Endothelial cell of umbilical vein (primary cell): ENCODE results near the gene RPS6KA5. TPM values are rescaled to one million over a fixed set of nuclear protein-coding genes. Genes with fewer than 3 reads are reported as not detected.

Experiments
- BruUV-seq: library from RNA; stranded (reverse); fragments of 400-500 nt; replicated peaks from 2 replicates; lab custom pipeline; 2021; lab: Mats Ljungman, UMichigan
- CTCF ChIA-PET: fragments of 300-600, 350-600 bp; sonication (Branson Sonifier 250); formaldehyde crosslinking; loops from one replicate; lab custom pipeline; 2021; ENCODE audit warnings: antibody characterized with exemption, inconsistent platforms; lab: Charles Lee
- POLR2A ChIA-PET: fragments of 300-600, 350-600 bp; sonication (Branson Sonifier 250); formaldehyde crosslinking; loops from one replicate; lab custom pipeline; 2021; ENCODE audit warnings: antibody characterized with exemption, inconsistent platforms; lab: Charles Lee
- DNase-seq: peaks from one replicate; pipeline ENCODE4 v3.0.0-alpha.2; 2011; ENCODE audit warnings: low read depth, low spot score
- FAIRE-seq: peaks from 2 replicates; lab custom pipeline; 2011; peaks lifted over from hg19 to GRCh38; lab: Jason Lieb, UNC
- H2AFZ ChIP-seq: 2 replicates; pipeline ENCODE4 v1.6.0; 2012; ENCODE audit warnings: low read depth, low read length, control low read depth, inconsistent platforms
- H3K27ac ChIP-seq: 2 replicates; pipeline ENCODE4 v1.5.1; 2011; ENCODE audit warnings: low read depth, mild to moderate bottlenecking, control low read depth, low read length, moderate library complexity; ENCODE audit not compliant: insufficient read depth
- H3K27me3 ChIP-seq, 2 experiments: 2 replicates each; pipeline versions ENCODE4 v1.6.0 to v1.6.1; 2011; ENCODE audit warnings: low read length in 2 of 2, mixed read lengths in 1 of 2; ENCODE audit not compliant: control insufficient read depth in 2 of 2, insufficient read depth in 2 of 2
- H3K36me3 ChIP-seq, 2 experiments: 2 replicates in 1 of 2; 3 replicates in 1 of 2; pipeline ENCODE4 v1.5.1; 2011; ENCODE audit warnings: low read length in 2 of 2, mild to moderate bottlenecking in 1 of 2, moderate library complexity in 1 of 2; ENCODE audit not compliant: control insufficient read depth in 2 of 2, insufficient read depth in 2 of 2; ENCODE audit errors: extremely low read depth in 1 of 2
- H3K4me1 ChIP-seq: 3 replicates; pipeline ENCODE4 v1.5.1; 2011; ENCODE audit warnings: mild to moderate bottlenecking, low read length; ENCODE audit not compliant: control insufficient read depth, insufficient read depth; ENCODE audit errors: extremely low read depth
- H3K4me2 ChIP-seq: 2 replicates; pipeline ENCODE4 v1.6.1; 2011; ENCODE audit warnings: low read length, control low read depth, mixed read lengths; ENCODE audit not compliant: insufficient read depth
- H3K4me3 ChIP-seq, 3 experiments: fragments of 200-600 bp in 1 of 3; sonication (generic), shearing (Covaris generic) in 1 of 3; replicated peaks in 1 of 3; 2 replicates each; pipeline ENCODE4 v1.5.1; 2011 to 2016; ENCODE audit warnings: control low read depth in 3 of 3, low read length in 3 of 3, mild to moderate bottlenecking in 2 of 3, inconsistent platforms in 1 of 3, low read depth in 1 of 3, moderate library complexity in 1 of 3; ENCODE audit not compliant: insufficient read depth in 1 of 3
- H3K79me2 ChIP-seq: 2 replicates; pipeline ENCODE4 v1.6.0; 2012; ENCODE audit warnings: low read length, inconsistent platforms; ENCODE audit not compliant: control insufficient read depth, insufficient read depth
- H3K9ac ChIP-seq: replicated peaks from 2 replicates; pipeline ENCODE3; 2011; ENCODE audit warnings: low read length, control low read depth; ENCODE audit not compliant: insufficient read depth; ENCODE audit errors: extremely low read depth
- H3K9me1 ChIP-seq: replicated peaks from 3 replicates; pipeline ENCODE4 v1.6.0; 2011; ENCODE audit warnings: mild to moderate bottlenecking, low read length; ENCODE audit not compliant: control insufficient read depth, insufficient read depth; ENCODE audit errors: extremely low read depth
- H3K9me3 ChIP-seq: replicated peaks from 2 replicates; pipeline ENCODE4 v1.5.1; 2012; ENCODE audit warnings: low read length, inconsistent platforms; ENCODE audit not compliant: control insufficient read depth, insufficient read depth
- H4K20me1 ChIP-seq: replicated peaks from 2 replicates; pipeline ENCODE3; 2011; ENCODE audit warnings: mild to moderate bottlenecking, low read length; ENCODE audit not compliant: control insufficient read depth, insufficient read depth; ENCODE audit errors: extremely low read depth
- EZH2 ChIP-seq: IDR thresholded peaks from 2 replicates; pipeline ENCODE4 v1.6.1; 2012; ENCODE audit warnings: borderline replicate concordance, low read depth, mild to moderate bottlenecking, moderate library complexity, low read length, inconsistent platforms; ENCODE audit not compliant: severe bottlenecking
- FOS ChIP-seq: IDR thresholded peaks from 2 replicates; pipeline ENCODE4 v1.6.1; 2011; ENCODE audit warnings: mild to moderate bottlenecking, low read length, moderate library complexity, borderline replicate concordance; ENCODE audit not compliant: insufficient read depth
- GATA2 ChIP-seq: IDR thresholded peaks from 2 replicates; pipeline ENCODE4 v1.7.0; 2011; ENCODE audit warnings: low read depth, mild to moderate bottlenecking, moderate library complexity, mixed read lengths, low read length; ENCODE audit not compliant: insufficient read length, insufficient read depth
- MAX ChIP-seq: IDR thresholded peaks from 2 replicates; pipeline ENCODE4 v1.6.1; 2011; ENCODE audit not compliant: insufficient read depth, insufficient read length
- MYC ChIP-seq: IDR thresholded peaks from one replicate; pipeline ENCODE4 v1.6.1; 2011; ENCODE audit warnings: mild to moderate bottlenecking, low read depth, low read length
- POLR2A ChIP-seq: IDR thresholded peaks from 2 replicates; pipeline ENCODE4 v1.6.1; 2012; ENCODE audit warnings: low read depth, mild to moderate bottlenecking, control low read depth, low read length
- POLR2AphosphoS5 ChIP-seq: IDR thresholded peaks from 2 replicates; pipeline ENCODE4 v1.6.1; 2012; ENCODE audit warnings: low read depth, mild to moderate bottlenecking, control low read depth, low read length, moderate library complexity; ENCODE audit not compliant: insufficient read depth
- dilution Hi-C: fragments of 300-500 bp; cut with MboI; formaldehyde crosslinking; loops from one replicate; pipeline ENCODE4 v1.15.0; 2019; ENCODE audit warnings: low sequenced_read_pairs; ENCODE audit not compliant: extremely low pct_ligation_motif_present
- intact Hi-C: fragments of 100-400 bp; cut with micrococcal nuclease; formaldehyde crosslinking; loops from one replicate; pipeline ENCODE4 v1.10.0; 2022
- polyA plus RNA-seq, 4 experiments: library from polyadenylated mRNA; depleted of rRNA in 3 of 4; stranded (reverse) in 3 of 4; unstranded in 1 of 4; fragments of >200 nt; gene quantifications; 2 replicates each; pipeline versions ENCODE4 v1.2.1 to v1.2.3, GENCODE V29; 2011 to 2012; ENCODE audit warnings: missing spikeins in 1 of 4
- total RNA-seq: library from RNA; stranded (reverse); gene quantifications from 2 replicates; pipeline ENCODE4 v1.2.3, GENCODE V29; 2021

Gene RPS6KA5
- total and polyA plus RNA-seq, 2 donors (not counting 3 experiments of a cell fraction or from before 2014, with no cell fraction given): 2.9 to 5.4 TPM

DNA sequence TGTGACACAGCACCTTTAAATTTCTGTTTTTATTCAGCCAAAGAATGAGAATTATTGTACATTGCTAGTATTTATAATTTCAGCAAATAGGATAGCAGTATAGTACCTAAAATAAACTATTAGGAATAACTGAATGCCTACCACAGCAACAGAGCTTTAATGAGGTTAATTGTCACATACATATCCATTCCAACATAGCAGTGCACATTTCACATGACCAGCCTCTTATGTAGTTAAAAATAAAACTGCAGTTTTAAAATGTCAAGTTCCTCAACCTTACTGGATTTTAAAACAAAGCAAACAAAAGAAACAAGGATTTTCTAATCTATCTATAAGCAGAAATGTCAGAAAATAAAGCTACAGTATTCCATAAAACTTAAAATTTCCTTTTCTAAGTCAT lies 193.6 kb downstream of the RPS6KA5 start:
- intact Hi-C loops: no loop called here
- no peak for TF ChIP-seq MYC
- TF ChIP-seq FOS: no peak
- TF ChIP-seq EZH2: no peak
- no peak for TF ChIP-seq MAX
- POLR2A ChIA-PET: no interaction called here

DNA sequence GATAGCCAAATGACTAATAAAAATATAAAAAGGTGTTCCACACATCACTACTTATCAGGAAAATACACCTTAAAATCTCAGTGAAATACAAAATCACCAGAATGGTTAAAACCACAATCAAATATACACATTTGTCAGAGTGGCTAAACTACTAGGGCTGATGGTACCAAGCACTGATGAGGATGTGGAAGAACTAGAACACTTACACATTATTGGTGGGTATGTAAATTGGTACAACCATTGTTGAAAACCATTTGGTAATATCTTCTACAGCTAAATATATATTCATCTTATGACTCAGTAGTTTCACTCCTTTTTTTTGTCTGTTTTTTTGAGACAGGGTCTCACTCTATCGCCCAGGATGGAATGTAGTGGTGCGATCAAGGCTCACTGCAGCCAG lies 195.7 kb downstream of the RPS6KA5 start:
- Histone ChIP-seq H3K27me3 (no peaks in the 10 kb centered on the region), H3K27ac (no peak overlapping the region), H3K9me1 (no peaks in the 10 kb centered on the region), H3K36me3 (no peaks in the 10 kb centered on the region), H3K9me3 (no peaks in the 10 kb centered on the region), H3K4me3 (no peak overlapping the region), H3K4me1 (no peaks in the 10 kb centered on the region), H4K20me1 (no peaks in the 10 kb centered on the region), H3K79me2 (no peaks in the 10 kb centered on the region), H2AFZ (no peak overlapping the region), H3K9ac (no peak overlapping the region), H3K4me2 (no peak overlapping the region)
- DNase-seq (no peak), FAIRE-seq (no peak)
- BruUV-seq: no TSS peak
- dilution Hi-C loops (no loop called here), intact Hi-C loops (no loop called here)
- ChIA-PET POLR2A (no interaction called here), CTCF (interaction anchor here (1.2 kb wide), 1 partner anchor 308 kb away, joined by 4 read pairs; no protein-coding TSS in a partner anchor)
- TF ChIP-seq POLR2AphosphoS5: no peak
- no peak for TF ChIP-seq MAX
- TF ChIP-seq FOS: no peak
- TF ChIP-seq EZH2: no peak
- TF ChIP-seq GATA2: no peak
- TF ChIP-seq POLR2A: no peak

More for the DNA sequence above, 193.6 kb downstream of the RPS6KA5 start:
- CTCF ChIA-PET: interaction anchor here (1.3 to 2.6 kb wide), 3 partner anchors 9 to 36 kb away, joined by 4 to 14 read pairs (median 11); no protein-coding TSS in a partner anchor
- Histone ChIP-seq H3K9me1 (no peaks in the 10 kb centered on the region), H4K20me1 (no peaks in the 10 kb centered on the region), H3K4me2 (no peak overlapping the region), H3K27ac (no peak overlapping the region), H3K4me1 (peaks cover 4% of the 10 kb centered on the region), H3K9ac (no peak overlapping the region), H3K79me2 (no peaks in the 10 kb centered on the region), H2AFZ (no peak overlapping the region), H3K36me3 (no peaks in the 10 kb centered on the region), H3K27me3 (no peaks in the 10 kb centered on the region), H3K4me3 (no peak overlapping the region), H3K9me3 (no peaks in the 10 kb centered on the region)
- BruUV-seq: no TSS peak
- DNase-seq: no peak
- no peak for FAIRE-seq
- dilution Hi-C loops: no loop called here
